Endothelial cell (in vitro differentiated cells): ENCODE data around the gene RNF182. TPM values are rescaled to one million over a fixed set of nuclear protein-coding genes. Genes with fewer than 3 reads are reported as not detected.
"Not testable (repeated sequence)": the region's sequence is repeated elsewhere in the genome, so short reads cannot be mapped to it uniquely, and the experiment has no call there.

Source experiments
- DNase-seq: peaks from one replicate; pipeline ENCODE4 v3.0.0; 2021; ENCODE audit warnings: low spot score
- H3K27ac Mint-ChIP-seq: one replicate; pipeline ENCODE4 v1.8.0; 2021; ENCODE audit warnings: mixed read lengths, inconsistent platforms; ENCODE audit not compliant: unreplicated experiment
- H3K27me3 Mint-ChIP-seq: one replicate; pipeline ENCODE4 v1.8.0; 2021; ENCODE audit warnings: mild to moderate bottlenecking, moderate library complexity, mixed read lengths, inconsistent platforms; ENCODE audit not compliant: unreplicated experiment
- H3K36me3 Mint-ChIP-seq: one replicate; pipeline ENCODE4 v1.8.0; 2021; ENCODE audit warnings: mild to moderate bottlenecking, low read depth, mixed read lengths, inconsistent platforms; ENCODE audit not compliant: unreplicated experiment
- H3K4me1 Mint-ChIP-seq: one replicate; pipeline ENCODE4 v1.8.0; 2021; ENCODE audit warnings: mild to moderate bottlenecking, mixed read lengths, inconsistent platforms; ENCODE audit not compliant: unreplicated experiment
- H3K4me3 Mint-ChIP-seq: one replicate; pipeline ENCODE4 v1.8.0; 2021; ENCODE audit warnings: mild to moderate bottlenecking, mixed read lengths, inconsistent platforms; ENCODE audit not compliant: unreplicated experiment
- H3K9me3 Mint-ChIP-seq: one replicate; pipeline ENCODE4 v1.8.0; 2021; ENCODE audit warnings: mixed read lengths, inconsistent platforms; ENCODE audit not compliant: unreplicated experiment
- CTCF ChIP-seq: fragments of 200-600 bp; sonication (generic); IDR thresholded peaks from one replicate; pipeline ENCODE4 v1.5.0; 2021; ENCODE audit warnings: antibody characterized with exemption; ENCODE audit not compliant: unreplicated experiment
- long read RNA-seq: library from polyadenylated mRNA; unstranded; transcript quantifications from one replicate; pipeline ENCODE4 v2.0.0, GENCODE V29; 2020; ENCODE audit not compliant: unreplicated experiment
- total RNA-seq: library from RNA; stranded (reverse); fragmentation: NEBNext Ultra II Directional; extraction: Animal tissue kit (Norgen Biotek cat#: 25700); gene quantifications from one replicate; pipeline ENCODE4 v1.2.1, GENCODE V29; 2021; ENCODE audit not compliant: unreplicated experiment

The RNF182 gene
- total RNA-seq, result 2.7 TPM
- long read RNA-seq, result 0 reads

GRCh38 chr6:13924949-13925881, at the start of gene RNF182:
Gene RNF182, plus strand, starts transcription at chr6:13924952. Its CDS starts 52,168 bp downstream, at chr6:13977120.
- no peak for DNase-seq
- Mint-ChIP-seq H3K4me3 (peak within 1 kb of the TSS; percentile 92), H3K36me3 (no peaks in the 10 kb centered on the region), H3K9me3 (no peaks in the 10 kb centered on the region), H3K27me3 (peaks cover 14% of the 10 kb centered on the region), H3K27ac (peak within 1 kb of the TSS; percentile 42), H3K4me1 (peaks cover 12% of the 10 kb centered on the region)
- TF ChIP-seq CTCF, result no peak

- Mint-ChIP-seq H3K4me1 (peaks cover 21% of the 10 kb centered on the region), H3K27ac (no peak overlapping the region), H3K27me3 (no peaks in the 10 kb centered on the region), H3K9me3 (no peaks in the 10 kb centered on the region), H3K36me3 (peaks cover 7% of the 10 kb centered on the region), H3K4me3 (no peak overlapping the region)
- no peak for DNase-seq
- no peak for TF ChIP-seq CTCF
Observed at GRCh38 chr6:13877051-13877450, 47.7 kb upstream of the RNF182 start.

- H3K36me3 Mint-ChIP-seq, result not testable (repeated sequence)
Observed at GRCh38 chr6:13880061-13880663, 44.6 kb upstream of the RNF182 start.

GRCh38 chr6:13881621-13882165, 43.1 kb upstream of the RNF182 start:
- Mint-ChIP-seq H3K27me3 (no peaks in the 10 kb centered on the region), H3K4me1 (peaks cover 4% of the 10 kb centered on the region), H3K27ac (no peak overlapping the region), H3K4me3 (no peak overlapping the region), H3K36me3 (peaks cover 7% of the 10 kb centered on the region), H3K9me3 (no peaks in the 10 kb centered on the region)
- DNase-seq, result no peak
- TF ChIP-seq CTCF, result no peak

More at GRCh38 chr6:13880061-13880663, 44.6 kb upstream of the RNF182 start:
- not testable (repeated sequence) for H3K4me3 Mint-ChIP-seq, H3K27ac Mint-ChIP-seq, DNase-seq, H3K9me3 Mint-ChIP-seq, H3K4me1 Mint-ChIP-seq, H3K27me3 Mint-ChIP-seq

GRCh38 chr6:13883966-13884365, 40.8 kb upstream of the RNF182 start:
- H3K27ac Mint-ChIP-seq, result no peak overlapping the region
- TF ChIP-seq CTCF, result no peak
- H3K36me3 Mint-ChIP-seq, result no peaks in the 10 kb centered on the region
- no peak for DNase-seq
- no peaks in the 10 kb centered on the region for H3K9me3 Mint-ChIP-seq
- no peak overlapping the region for H3K4me3 Mint-ChIP-seq
- no peaks in the 10 kb centered on the region for H3K27me3 Mint-ChIP-seq
- peaks cover 6% of the 10 kb centered on the region for H3K4me1 Mint-ChIP-seq
